Ishikawa (cell line): ENCODE data around the gene BHLHA15.

Experiments
- CEBPB ChIP-seq: IDR thresholded peaks from 2 replicates; pipeline ENCODE4 v1.6.1; 2012
- CREB1 ChIP-seq: IDR thresholded peaks from 2 replicates; pipeline ENCODE4 v1.6.1; 2012; ENCODE audit warnings: low read depth
- EGR1 ChIP-seq: IDR thresholded peaks from 2 replicates; pipeline ENCODE4 v1.6.1; 2012
- EP300 ChIP-seq: IDR thresholded peaks from 2 replicates; pipeline ENCODE4 v1.6.1; 2012; ENCODE audit warnings: borderline replicate concordance
- FOXM1 ChIP-seq: IDR thresholded peaks from 2 replicates; pipeline ENCODE4 v1.6.1; 2012; ENCODE audit warnings: low read depth, borderline replicate concordance
- MAX ChIP-seq: IDR thresholded peaks from 2 replicates; pipeline ENCODE4 v1.6.1; 2012
- NFIC ChIP-seq: IDR thresholded peaks from 2 replicates; pipeline ENCODE4 v1.6.1; 2012
- RAD21 ChIP-seq: IDR thresholded peaks from 2 replicates; pipeline ENCODE4 v1.6.1; 2012; ENCODE audit warnings: low read depth
- TAF1 ChIP-seq: IDR thresholded peaks from 2 replicates; pipeline ENCODE4 v1.6.1; 2012; ENCODE audit warnings: low read depth, mild to moderate bottlenecking
- TCF12 ChIP-seq: IDR thresholded peaks from 2 replicates; pipeline ENCODE4 v1.6.1; 2012; ENCODE audit warnings: low read depth
- TEAD4 ChIP-seq: IDR thresholded peaks from 2 replicates; pipeline ENCODE4 v1.6.1; 2012
- YY1 ChIP-seq: IDR thresholded peaks from 2 replicates; pipeline ENCODE4 v1.6.1; 2012; ENCODE audit warnings: low read depth
- ZBTB7A ChIP-seq: IDR thresholded peaks from 2 replicates; pipeline ENCODE4 v1.6.1; 2012; ENCODE audit warnings: low read depth
- TF ChIP-seq, protein P1 (sequence below): IDR thresholded peaks from 2 replicates; pipeline ENCODE4 v1.6.1; 2012
- TF ChIP-seq, protein P2 (sequence below): IDR thresholded peaks from 2 replicates; pipeline ENCODE4 v1.6.1; 2012; ENCODE audit warnings: low read depth, mild to moderate bottlenecking

BHLHA15 gene

DNA sequence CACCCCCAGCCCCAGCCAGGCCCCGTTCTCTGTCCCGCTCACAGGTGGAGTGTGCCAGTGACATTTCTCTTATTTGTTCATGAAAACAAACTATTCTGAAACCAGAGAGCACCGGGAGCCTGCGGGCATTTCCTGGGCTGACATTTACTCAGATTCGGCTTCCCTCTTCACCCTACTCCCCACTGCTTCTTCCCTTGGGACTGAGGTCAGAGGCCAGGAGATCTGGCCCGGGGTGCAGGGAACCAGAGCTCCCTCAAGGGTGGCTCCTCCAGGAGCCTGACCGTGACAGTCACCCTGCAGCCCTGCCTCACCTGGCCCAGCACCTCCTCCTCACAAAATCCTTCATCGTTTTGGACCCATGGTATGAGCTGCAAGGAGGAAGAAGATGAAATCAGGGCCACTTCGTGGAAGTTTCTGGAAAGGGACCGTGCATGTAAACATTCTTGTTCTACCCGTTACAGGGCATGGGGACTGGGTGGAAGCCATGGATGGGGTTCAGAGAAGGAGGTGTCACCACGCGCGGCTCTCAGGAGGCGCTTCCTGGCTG, 12.2 kb downstream of the BHLHA15 start:
- TF ChIP-seq TEAD4: no peak
- no peak for TF ChIP-seq TAF1

DNA sequence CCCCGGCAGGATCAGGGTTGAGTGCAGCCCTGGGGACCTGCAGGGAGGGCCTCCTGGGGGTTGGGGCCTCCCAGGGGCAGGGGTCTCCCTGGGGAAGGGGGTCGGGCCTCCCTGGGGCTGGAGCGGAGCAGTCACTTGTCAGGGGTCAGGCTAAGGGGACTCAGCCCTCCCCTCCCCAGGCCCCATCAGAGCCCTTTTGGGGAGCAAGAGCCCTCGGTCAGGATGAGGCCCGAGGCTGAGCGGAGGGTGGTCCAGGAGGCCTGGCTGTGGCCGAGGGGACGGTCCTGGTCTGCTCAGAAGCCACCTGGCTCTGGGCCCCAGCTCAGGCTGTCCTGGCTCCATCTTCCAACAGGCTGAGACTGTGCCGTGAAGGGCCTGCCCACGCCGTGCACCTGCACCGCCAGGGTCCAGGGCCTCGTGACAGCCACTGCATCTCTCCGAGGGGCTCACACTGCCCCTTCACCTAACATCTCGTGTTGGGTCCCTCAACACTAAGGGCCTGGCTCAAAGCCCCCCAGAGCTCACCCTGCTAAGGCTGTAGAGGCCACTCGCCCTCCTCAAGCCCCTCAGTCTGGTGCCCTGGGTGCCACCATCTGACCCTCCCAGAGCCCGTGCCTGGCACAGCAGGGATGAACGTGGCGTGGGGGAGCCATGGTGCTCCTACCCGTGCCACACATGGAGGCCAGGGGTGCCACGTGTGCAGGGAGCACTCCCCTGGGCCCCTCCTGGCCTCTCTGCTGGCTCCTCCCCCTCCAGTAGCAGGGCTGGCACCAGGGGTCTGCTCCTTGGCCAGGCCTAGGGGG, 12.9 kb downstream of the BHLHA15 start:
- TF ChIP-seq EGR1 (no peak), NFIC (no peak), ZBTB7A (no peak), TCF12 (no peak), YY1 (no peak), TAF1 (no peak), CEBPB (no peak), FOXM1 (no peak), TEAD4 (no peak), EP300 (no peak), MAX (no peak), RAD21 (no peak), CREB1 (no peak)
- TF ChIP-seq, protein P1, sequence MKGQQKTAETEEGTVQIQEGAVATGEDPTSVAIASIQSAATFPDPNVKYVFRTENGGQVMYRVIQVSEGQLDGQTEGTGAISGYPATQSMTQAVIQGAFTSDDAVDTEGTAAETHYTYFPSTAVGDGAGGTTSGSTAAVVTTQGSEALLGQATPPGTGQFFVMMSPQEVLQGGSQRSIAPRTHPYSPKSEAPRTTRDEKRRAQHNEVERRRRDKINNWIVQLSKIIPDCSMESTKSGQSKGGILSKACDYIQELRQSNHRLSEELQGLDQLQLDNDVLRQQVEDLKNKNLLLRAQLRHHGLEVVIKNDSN: no peak
- TF ChIP-seq, protein P2, sequence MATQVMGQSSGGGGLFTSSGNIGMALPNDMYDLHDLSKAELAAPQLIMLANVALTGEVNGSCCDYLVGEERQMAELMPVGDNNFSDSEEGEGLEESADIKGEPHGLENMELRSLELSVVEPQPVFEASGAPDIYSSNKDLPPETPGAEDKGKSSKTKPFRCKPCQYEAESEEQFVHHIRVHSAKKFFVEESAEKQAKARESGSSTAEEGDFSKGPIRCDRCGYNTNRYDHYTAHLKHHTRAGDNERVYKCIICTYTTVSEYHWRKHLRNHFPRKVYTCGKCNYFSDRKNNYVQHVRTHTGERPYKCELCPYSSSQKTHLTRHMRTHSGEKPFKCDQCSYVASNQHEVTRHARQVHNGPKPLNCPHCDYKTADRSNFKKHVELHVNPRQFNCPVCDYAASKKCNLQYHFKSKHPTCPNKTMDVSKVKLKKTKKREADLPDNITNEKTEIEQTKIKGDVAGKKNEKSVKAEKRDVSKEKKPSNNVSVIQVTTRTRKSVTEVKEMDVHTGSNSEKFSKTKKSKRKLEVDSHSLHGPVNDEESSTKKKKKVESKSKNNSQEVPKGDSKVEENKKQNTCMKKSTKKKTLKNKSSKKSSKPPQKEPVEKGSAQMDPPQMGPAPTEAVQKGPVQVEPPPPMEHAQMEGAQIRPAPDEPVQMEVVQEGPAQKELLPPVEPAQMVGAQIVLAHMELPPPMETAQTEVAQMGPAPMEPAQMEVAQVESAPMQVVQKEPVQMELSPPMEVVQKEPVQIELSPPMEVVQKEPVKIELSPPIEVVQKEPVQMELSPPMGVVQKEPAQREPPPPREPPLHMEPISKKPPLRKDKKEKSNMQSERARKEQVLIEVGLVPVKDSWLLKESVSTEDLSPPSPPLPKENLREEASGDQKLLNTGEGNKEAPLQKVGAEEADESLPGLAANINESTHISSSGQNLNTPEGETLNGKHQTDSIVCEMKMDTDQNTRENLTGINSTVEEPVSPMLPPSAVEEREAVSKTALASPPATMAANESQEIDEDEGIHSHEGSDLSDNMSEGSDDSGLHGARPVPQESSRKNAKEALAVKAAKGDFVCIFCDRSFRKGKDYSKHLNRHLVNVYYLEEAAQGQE: no peak

DNA sequence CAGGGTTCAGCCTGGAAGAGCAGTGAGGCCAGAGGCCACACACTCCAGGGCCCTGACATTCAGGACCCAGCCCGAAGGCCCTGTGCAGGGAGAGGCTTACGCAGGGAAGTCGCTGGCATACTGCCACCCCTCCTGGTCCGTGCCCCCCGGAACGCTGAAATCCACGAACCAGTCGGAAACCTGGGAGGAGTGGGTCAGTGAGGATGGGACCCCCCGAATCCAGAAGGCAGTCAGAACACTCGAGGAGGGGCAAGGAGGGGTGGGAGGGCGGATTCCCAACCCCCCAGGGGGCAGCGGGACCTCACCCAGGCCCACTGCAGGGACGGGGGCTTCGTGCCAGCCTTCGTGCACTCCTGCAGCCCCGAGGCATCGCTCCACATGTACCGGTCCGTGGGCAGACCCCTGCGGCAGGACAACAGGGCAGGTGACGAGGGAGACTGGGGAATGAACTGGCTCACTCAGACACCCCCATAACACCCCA, 13.5 kb downstream of the BHLHA15 start:
- TF ChIP-seq, protein P1: no peak
- TF ChIP-seq ZBTB7A: no peak
- no peak for TF ChIP-seq EGR1
- no peak for TF ChIP-seq MAX
- no peak for TF ChIP-seq TCF12
- TF ChIP-seq, protein P2: no peak
- no peak for TF ChIP-seq TEAD4
- TF ChIP-seq TAF1: no peak
- no peak for TF ChIP-seq NFIC
- TF ChIP-seq CEBPB: no peak
- no peak for TF ChIP-seq CREB1
- TF ChIP-seq YY1: no peak
- TF ChIP-seq EP300: no peak
- TF ChIP-seq RAD21: no peak
- no peak for TF ChIP-seq FOXM1

GRCh38 chr7:98225913-98226614, 14.8 kb downstream of the BHLHA15 start:
- TF ChIP-seq NFIC (no peak), EGR1 (no peak), CREB1 (no peak), MAX (no peak), ZBTB7A (no peak), EP300 (no peak)
- TF ChIP-seq, protein P1: no peak

DNA sequence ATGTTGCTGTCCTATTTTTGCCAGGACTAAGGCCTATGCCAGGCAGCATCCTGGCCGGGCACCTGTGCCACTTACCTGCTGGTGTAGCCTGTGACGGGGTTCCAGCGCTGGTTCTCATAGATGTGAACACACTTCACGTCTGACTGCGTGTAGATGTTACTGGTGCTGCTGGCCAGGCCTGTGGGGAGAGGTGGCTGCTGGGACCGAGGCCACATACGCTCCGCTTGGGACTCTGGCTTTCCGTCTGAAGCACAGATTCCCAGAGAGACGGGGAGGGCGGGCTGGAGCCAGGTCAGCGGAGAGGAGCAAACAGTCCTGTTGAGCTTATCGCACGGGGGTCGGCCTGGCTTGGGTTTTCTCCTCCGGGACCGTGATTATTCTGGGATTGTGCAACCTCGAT, 16.7 kb downstream of the BHLHA15 start:
- TF ChIP-seq EGR1 (no peak), CEBPB (no peak), NFIC (no peak), EP300 (no peak), FOXM1 (no peak), MAX (no peak), TAF1 (no peak), CREB1 (no peak), ZBTB7A (no peak), YY1 (no peak), TEAD4 (no peak), TCF12 (no peak)
- TF ChIP-seq, protein P1: no peak
